GM10847 (cell line): ENCODE measurements around the gene APOL4.
A peak's percentile ranks its signal among the peaks of the same experiment; 100 is the strongest.

ENCODE experiments used
- POLR2A ChIP-seq: IDR thresholded peaks from 2 replicates; pipeline ENCODE4 v1.6.1; 2011; ENCODE audit not compliant: insufficient read length; ENCODE audit errors: extremely low read depth

APOL4 gene, protein sequence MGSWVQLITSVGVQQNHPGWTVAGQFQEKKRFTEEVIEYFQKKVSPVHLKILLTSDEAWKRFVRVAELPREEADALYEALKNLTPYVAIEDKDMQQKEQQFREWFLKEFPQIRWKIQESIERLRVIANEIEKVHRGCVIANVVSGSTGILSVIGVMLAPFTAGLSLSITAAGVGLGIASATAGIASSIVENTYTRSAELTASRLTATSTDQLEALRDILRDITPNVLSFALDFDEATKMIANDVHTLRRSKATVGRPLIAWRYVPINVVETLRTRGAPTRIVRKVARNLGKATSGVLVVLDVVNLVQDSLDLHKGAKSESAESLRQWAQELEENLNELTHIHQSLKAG

DNA sequence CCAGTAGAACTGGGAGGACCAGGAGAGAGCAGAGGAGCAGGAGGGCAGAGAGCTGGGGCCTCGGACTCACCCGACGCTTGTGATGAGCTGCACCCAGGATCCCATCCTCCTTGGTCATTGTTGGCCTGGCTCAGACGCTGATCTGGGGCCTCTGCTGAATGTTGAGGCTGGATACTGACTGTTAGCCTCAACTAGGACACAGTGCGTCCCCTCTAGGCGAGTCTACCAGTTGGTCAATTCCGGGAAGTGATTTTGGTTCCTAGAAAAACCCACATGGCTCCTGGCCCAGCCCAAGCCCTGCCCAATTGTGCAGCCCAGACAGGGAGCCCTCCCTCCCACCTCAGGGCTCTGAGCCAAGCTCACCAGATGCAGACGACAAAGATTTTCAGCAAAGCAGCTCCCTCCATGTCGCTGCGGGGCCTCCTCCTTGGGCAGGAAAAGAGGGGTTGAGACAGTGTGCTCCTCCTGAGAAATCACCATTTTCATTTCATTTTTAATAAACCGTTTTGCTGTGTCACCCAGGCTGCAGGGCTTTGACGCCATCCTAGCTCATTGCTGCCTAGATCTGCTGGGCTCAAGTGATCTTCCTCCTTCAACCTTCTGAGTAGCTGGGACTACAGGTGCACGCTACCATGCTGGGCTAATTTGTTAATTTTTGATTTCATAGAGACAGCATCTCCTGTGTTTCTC, at the start of gene APOL4:
Gene APOL4, minus strand, starts transcription at position 180 of the 690 bp plus-strand sequence. Its CDS starts 75 bp downstream, at position 105.
- no peak for TF ChIP-seq POLR2A

DNA sequence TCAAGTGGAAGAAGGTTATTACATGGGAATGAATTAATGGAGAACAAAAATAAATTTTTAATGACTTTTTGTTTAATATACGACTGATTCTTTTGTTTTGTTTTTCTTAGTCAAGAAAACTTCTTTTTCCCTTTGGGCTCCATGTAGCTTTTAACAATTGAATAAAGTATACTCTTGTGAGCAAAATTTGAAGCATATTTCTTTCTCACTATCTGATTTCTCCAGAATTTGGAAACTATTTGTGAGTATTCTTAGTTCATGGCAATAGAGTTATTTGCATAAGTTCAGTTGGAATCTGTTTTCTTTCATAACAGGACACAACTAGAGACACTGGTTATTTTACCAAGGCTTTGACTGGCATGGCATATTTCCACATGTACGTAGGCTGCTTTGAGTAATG, 47.6 kb upstream of the APOL4 start:
- no peak for TF ChIP-seq POLR2A

DNA sequence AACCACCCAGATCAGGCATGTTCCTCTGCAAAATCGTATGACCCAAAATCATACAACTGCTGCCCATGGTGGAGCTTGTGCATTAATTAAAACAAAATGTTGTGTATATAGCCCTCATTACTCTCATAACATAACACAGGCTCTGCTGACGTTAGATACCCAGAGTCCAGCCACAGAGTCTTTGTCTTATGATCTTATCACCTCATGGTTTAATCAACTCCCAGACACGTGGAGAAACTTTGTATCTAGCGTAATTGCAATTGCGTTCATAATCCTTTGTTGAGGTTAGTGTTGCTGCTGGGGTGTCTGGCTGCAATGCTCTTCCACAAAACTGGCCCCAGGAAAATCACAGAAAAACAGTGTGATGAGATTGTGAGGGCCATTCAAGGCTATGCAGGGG, 46.3 kb upstream of the APOL4 start:
- TF ChIP-seq POLR2A, result no peak

DNA sequence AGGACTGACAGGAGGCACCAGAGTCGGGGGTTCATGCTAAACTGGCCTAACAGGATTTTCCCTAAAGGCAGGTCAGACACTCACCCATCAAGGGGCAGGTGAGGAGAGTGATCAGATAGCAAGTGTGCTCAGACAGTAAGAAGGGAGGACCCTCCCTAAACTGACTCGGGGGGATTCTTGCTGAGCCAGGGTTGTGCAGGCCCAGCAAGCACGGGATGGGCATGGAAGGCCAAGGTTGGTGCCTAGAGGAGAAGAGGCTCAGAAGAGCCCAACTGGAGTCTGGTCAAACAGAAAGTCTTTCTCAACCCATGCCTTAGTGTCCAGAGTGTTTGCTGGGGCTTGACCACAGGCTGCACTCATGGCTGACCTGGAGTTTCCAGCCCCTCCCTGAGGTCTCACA, 45.1 kb upstream of the APOL4 start:
- no peak for TF ChIP-seq POLR2A

DNA sequence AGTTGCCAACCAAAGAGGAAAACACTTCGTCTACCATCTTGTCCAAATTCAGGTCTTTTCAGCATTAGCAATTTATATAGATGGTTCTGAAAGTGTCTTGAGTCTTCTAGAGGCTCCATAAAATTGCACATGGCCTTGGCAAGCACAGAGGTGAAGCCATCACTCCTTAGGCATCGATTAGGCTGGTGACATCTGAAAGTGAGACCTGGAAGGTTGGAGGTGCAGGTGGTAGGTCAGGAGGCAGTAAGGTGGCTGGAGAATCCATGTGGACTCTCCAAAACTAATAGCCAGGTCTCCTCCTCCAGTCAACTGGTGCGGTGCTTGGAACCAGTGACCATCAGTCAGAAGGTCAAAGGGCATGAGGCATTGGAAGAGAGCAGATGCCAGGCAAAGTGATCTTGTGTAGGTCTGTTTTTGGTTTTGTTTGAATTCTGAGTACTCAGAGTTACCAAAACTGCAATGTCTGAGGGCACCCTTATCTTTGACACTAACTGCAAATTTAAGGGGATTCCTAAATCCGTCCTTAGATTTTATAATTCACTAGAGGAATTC, 44.3 kb upstream of the APOL4 start:
- TF ChIP-seq POLR2A, result no peak

DNA sequence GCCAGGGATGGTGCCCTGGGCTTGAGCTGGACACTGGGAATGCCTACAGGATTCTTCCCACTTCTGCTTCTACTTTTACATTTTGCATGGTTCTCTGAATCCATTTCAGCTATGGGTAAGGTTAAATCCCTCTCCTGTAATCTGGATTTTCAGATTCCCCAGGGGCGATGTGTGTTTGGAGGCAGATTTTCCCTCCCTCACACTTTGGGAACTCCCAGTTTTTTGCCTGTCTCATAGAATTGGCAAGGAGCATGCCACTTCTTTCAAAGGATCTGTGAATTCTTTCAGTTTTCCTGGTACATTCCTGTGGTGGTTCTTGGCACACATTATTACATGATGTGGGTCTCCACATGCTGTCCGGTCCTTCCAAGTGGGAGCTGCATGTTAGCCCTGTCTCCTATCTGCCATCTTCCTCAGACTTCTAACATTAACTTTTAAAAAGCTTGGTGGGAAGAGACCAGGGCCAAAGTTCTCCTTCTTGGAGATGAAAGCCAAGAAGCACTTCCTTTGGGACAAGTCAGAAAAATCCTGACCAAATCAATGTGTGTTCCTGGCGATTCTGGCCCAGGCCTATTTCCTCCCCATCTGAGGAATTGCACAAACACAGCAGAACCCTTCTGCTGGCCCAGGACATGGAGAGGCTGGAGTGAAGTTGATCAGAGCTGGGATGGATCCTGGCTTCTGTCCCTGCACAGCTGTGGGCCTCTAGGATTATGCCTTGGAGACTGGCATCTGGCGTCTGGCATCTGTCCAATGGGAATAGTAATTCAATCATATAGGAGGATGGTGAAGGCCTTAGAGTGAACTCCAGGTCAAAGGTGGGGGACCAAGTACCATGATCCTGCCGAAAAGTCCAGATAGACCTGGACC, 43.1 kb upstream of the APOL4 start:
- no peak for TF ChIP-seq POLR2A

DNA sequence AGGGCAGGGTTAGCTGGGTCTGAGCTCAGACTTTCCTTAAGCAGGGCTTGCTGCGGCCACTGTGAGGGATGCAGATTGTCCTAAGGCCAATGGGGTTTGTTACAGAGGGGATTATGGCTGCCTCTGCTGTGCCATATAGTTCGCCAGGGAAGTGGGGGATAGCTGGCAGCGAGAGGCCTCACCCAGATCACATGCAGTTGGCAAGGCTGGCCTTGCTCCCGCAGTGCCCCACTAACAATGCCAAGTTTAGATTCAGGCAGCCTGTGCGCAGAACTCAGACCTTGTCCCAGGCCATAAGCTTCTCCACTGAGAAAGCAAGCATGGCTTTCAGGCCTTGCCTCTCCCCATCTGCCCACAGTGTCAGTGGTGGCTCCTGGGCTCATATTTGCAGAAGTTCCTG, 42.4 kb upstream of the APOL4 start:
- TF ChIP-seq POLR2A, result no peak

DNA sequence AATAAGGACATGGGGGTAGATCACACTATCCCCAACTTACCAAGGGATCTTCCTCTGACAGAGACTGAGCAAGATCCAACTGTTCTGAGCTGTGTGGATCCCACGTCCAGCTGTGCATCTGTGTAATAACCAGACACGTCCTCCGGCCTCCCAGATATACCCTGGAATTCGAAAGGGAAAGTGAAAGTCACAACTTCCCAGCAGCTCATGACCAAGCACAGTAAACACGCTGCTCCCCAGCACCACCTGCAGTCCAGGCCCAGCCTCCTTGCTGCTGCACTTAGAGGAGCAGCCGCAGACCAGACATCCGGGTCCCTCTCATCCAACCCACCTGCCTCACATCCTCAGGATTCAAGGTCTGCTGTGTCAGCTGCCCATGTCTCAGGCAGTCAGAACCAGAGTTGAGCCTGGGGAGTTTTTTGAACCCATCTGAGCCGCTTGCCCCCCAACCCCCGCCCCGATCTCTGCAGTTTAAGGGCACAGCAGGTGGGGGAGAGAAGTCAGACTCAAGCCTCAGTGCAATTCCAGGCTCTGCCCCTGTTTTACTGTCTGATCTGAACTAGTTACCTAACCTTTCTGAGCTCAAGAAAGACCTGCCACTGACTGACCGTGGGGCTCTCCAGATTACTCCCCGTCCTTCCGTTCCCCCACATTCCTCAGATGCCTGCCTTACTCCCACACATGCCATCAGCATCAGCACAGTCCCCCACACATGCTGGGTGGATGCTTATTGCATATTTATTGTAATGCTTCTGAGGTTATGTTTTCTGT, 38.0 kb upstream of the APOL4 start, which contains the start of gene APOL2:
Gene APOL2, minus strand, starts transcription at position 127 of the 771 bp plus-strand sequence. CDS start 6,365 bp downstream, outside the sequence.
- TF ChIP-seq POLR2A, result peak; percentile 46

DNA sequence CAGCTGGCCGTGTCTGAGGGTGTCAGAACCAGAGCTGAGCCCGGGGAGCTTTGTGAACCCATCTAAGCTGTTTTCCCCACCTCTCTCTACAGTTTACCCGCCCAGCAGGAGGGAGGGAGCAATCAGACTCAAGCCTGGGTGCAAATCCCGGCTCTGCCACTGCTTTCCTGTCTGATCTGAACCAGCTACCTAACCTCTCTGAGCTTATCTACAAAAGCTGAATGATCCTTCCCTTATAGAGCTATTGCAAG, 37.5 kb upstream of the APOL4 start:
- TF ChIP-seq POLR2A, result no peak

DNA sequence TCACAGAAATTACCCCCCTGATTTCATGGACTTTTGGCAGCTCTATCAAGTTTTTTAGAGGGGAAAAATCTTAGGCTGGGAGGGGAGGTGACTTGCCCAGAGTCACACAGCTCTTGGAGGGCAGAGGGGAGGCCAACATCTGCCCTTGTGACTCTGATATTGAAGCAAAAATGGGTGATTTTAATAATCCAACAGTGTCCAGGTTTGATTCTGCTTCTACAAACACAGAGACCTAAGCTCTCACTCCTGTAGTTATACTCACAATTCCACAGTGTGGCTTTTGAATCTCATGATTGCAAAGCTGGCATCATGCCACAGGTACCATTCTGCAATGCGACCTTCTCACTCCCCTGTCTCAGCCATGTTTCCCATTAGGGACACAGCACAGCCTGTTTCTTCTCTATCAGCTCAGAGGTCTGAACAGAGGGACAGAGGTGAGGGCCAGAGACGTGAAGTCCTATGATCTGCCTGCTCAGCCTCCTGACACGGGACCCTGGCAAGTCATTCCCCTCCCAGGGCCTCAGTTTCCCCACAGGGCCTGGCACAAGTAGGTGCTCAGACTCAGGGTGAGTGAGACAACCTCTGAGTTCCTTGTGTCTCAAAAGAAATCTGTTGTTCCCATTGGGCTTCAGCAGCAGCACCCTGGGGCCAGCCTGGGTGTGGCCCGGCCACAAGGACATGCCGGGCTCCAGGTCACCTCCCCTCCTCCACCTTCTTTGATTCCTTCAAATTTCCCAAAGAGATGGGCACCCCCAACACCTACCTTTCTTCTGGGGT, 37.0 kb upstream of the APOL4 start:
- no peak for TF ChIP-seq POLR2A

DNA sequence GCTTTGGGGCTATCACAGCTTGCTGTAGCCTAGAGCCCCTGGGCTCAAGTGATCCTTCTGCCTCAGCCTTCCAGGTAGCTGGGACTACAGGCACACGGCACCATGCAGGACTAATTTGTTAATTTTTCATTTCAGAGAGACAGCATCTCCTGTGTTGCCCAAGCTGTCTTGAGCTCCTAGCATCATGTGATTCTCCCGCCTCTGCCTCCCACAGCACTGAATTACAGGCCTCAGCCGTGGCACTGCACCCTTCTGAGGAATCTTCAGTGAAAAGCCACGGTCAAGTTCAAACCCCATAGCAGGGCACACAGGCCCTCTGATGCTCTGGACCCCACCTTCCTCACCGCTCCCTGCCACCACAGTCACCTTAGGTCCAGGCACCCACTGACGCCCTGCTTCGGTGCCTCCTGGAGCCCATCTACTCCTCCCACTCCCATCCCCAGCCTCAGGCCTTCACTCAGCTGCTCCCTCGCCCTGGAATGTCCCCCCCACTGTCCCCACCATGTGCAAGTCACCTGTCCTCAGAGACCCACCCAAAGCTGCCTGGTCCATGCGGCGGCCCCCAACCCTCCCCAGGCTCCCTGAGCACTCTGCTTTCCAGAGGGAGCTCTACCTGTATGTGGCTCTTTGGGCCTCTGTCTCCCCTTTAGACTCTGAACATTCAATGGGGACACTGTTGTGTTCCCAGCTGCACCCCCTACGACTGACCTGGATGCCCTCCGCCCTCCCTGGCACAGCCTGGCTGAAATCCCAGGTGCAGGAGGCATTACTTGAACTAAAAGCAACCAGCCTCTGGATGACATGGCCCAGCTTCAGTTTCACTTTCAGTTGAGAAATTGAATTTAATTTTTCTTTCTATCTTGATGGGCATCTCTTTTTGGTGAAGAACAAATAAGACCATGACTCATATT, 36.1 kb upstream of the APOL4 start:
- TF ChIP-seq POLR2A, result no peak

DNA sequence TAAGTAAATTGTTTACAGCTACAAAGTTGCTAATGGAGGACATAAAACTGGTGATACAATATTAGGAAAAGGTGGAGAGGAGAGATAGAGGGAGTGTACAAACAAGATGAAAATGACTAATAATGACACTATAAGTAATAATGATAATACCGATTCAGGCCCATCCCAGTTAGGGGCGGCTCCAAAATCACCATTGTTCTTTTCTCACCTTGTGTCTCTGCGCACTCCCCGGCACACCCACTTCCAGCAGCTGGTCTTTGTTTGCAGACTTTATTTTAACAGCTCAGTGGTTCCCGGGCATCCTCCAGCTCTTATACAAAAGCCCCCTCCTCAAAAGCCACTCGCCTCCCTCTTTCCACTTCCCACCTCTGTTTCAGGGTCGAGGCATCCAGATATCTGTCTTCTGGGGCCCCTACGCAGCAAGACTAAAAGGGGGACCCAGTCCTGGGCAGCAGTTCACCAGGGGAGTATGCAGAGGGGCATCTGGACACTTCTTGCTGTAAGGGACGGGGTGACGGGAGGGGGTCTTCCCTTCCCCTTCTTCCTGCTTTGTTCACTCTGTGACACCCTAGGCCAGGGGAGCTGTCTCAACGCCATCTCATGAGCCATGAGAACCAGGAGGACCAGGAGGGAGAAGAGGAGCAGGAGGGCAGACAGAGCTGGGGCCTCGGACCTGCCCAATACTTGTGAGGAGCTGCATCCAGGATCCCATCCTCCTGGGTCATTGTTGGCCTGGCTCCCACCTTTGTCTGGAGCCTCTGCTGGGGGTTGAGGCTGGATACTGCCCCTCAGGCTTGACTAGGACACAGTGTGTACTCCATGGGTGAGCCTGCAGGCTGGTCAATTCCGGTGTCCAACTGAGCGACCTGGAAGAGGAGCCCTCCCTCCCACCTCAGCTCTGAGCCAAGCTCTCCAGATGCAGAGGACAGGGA, 35.0 kb upstream of the APOL4 start:
- no peak for TF ChIP-seq POLR2A
